GM12864 (cell line): ENCODE results near the gene ITGA5.
A peak's percentile ranks its signal among the peaks of the same experiment; 100 is the strongest.

Source experiments
- DNase-seq: peaks from one replicate; pipeline ENCODE4 v3.0.0-alpha.2; 2011; ENCODE audit warnings: low read depth
- H3K4me3 ChIP-seq: 2 replicates; pipeline ENCODE4 v1.5.1; 2011; ENCODE audit warnings: mild to moderate bottlenecking, low read depth, low read length, control low read depth
- CTCF ChIP-seq: IDR thresholded peaks from 2 replicates; pipeline ENCODE4 v1.5.1; 2011; ENCODE audit warnings: low read depth, mild to moderate bottlenecking, moderate library complexity, low read length, control low read depth, inconsistent platforms; ENCODE audit errors: missing control alignments

ITGA5 gene

GRCh38 chr12:54371328-54372112 lies 47.5 kb downstream of the ITGA5 start:
- no peak for TF ChIP-seq CTCF
- DNase-seq, result no peak

GRCh38 chr12:54370171-54370730 lies 48.8 kb downstream of the ITGA5 start:
- DNase-seq, result no peak
- TF ChIP-seq CTCF, result peak; percentile 8
- no peak overlapping the region for H3K4me3 ChIP-seq

More at GRCh38 chr12:54371328-54372112, 47.5 kb downstream of the ITGA5 start:
- H3K4me3 ChIP-seq, result no peak overlapping the region

- no peak overlapping the region for H3K4me3 ChIP-seq
- no peak for DNase-seq
- TF ChIP-seq CTCF, result no peak
Observed at GRCh38 chr12:54369597-54370131, 49.4 kb downstream of the ITGA5 start.

GRCh38 chr12:54368709-54369596 lies 50.1 kb downstream of the ITGA5 start:
- H3K4me3 ChIP-seq, result no peak overlapping the region
- TF ChIP-seq CTCF, result peak; percentile 94
- DNase-seq, result peak; percentile 58

- H3K4me3 ChIP-seq, result no peak overlapping the region
- no peak for DNase-seq
- TF ChIP-seq CTCF, result no peak
Observed at GRCh38 chr12:54368025-54368708, 50.9 kb downstream of the ITGA5 start.

GRCh38 chr12:54364413-54364812 lies 54.7 kb downstream of the ITGA5 start, which contains the start of gene GPR84:
TSS of gene GPR84 (minus strand) at chr12:54364486. CDS start at chr12:54363851, 635 bp downstream.
- peak within 1 kb of the TSS; percentile 12; the same call in 1 of the 2 replicates for H3K4me3 ChIP-seq
- no peak for DNase-seq
- TF ChIP-seq CTCF, result no peak
